Lower leg skin (tissue), 4 donors: ENCODE data around the gene PXDN. TPM values are rescaled to one million over a fixed set of nuclear protein-coding genes. Genes with fewer than 3 reads are reported as not detected.
"Not testable (repeated sequence)": the region's sequence is repeated elsewhere in the genome, so short reads cannot be mapped to it uniquely, and the experiment has no call there.

ENCODE experiments used
- DNase-seq, 2 donors: peaks; one replicate each; pipeline ENCODE4 v3.0.0-alpha.2; 2019; ENCODE audit warnings: low spot score in 2 of 2
- H3K4me3 ChIP-seq: fragments of 200-600 bp; sonication (generic); 2 replicates; pipeline ENCODE4 v1.5.1; 2017; ENCODE audit warnings: mild to moderate bottlenecking, low read depth; ENCODE audit not compliant: poor library complexity, severe bottlenecking
- CTCF ChIP-seq, 3 donors: fragments of 450-650 bp; IDR thresholded peaks; one replicate each; pipeline ENCODE4 v1.5.1; 2016; ENCODE audit warnings: antibody characterized with exemption in 3 of 3, mild to moderate bottlenecking in 3 of 3, moderate library complexity in 2 of 3
- POLR2A ChIP-seq, 2 donors: fragments of 450-650 bp; IDR thresholded peaks; one replicate each; pipeline ENCODE4 v1.6.1; 2016 to 2017; ENCODE audit warnings: antibody characterized with exemption in 2 of 2, mild to moderate bottlenecking in 1 of 2, moderate library complexity in 1 of 2
- WGBS, 2 donors: methylation state at CpG; one replicate each; pipeline ENCODE4 v1.1.5; 2018; 5-methylcytosine and 5-hydroxymethylcytosine counted together
- intact Hi-C: fragments of 100-400 bp; cut with DNase I; formaldehyde crosslinking; loops from one replicate; pipeline ENCODE4 v1.15.0; 2023; ENCODE audit warnings: low total_unique reads
- total RNA-seq, 4 donors: library from RNA; depleted of rRNA; stranded (reverse); fragments of >200 nt; gene quantifications; one replicate each; pipeline ENCODE4 v1.1.0, GENCODE V29; 2016

Gene PXDN
- total RNA-seq, 4 donors from 2014 or later, result 4.7 to 13.7 (median 7.0) TPM

- WGBS, 2 donors, result 86 to 93% methylated on average over 19 of the region's 19 CpGs
- peak in 1 of 2 donors; percentile 58 for DNase-seq
- H3K4me3 ChIP-seq, result no peak overlapping the region
- intact Hi-C loops, result no loop called here
- TF ChIP-seq POLR2A (IDR thresholded peaks at IDR 0.05) (no peak), CTCF (IDR thresholded peaks at IDR 0.05) (no peak)
Observed at GRCh38 chr2:1784986-1785617, 40.8 kb upstream of the PXDN start.

GRCh38 chr2:1784087-1784486 lies 39.8 kb upstream of the PXDN start:
- no peak for TF ChIP-seq POLR2A (IDR thresholded peaks at IDR 0.05)
- peak in 1 of 2 donors; percentile 70 for DNase-seq
- 73 to 77% methylated on average over 21 of the region's 21 CpGs for WGBS, 2 donors
- H3K4me3 ChIP-seq, result no peak overlapping the region
- intact Hi-C loops, result no loop called here

GRCh38 chr2:1782514-1782913 lies 38.2 kb upstream of the PXDN start:
- WGBS, 2 donors, result 88 to 94% methylated on average over 11 of the region's 11 CpGs
- TF ChIP-seq CTCF (IDR thresholded peaks at IDR 0.05) (no peak), POLR2A (IDR thresholded peaks at IDR 0.05) (no peak)
- peak in 1 of 2 donors; percentile 48 for DNase-seq
- intact Hi-C loops, result no loop called here
- no peak overlapping the region for H3K4me3 ChIP-seq

GRCh38 chr2:1781291-1782080 lies 37.2 kb upstream of the PXDN start:
- DNase-seq, result peak in 1 of 2 donors; percentile 66
- TF ChIP-seq CTCF (IDR thresholded peaks at IDR 0.05) (no peak), POLR2A (IDR thresholded peaks at IDR 0.05) (no peak)
- intact Hi-C loops, result no loop called here
- WGBS, 2 donors, result 75 to 77% methylated on average over 16 of the region's 16 CpGs
- H3K4me3 ChIP-seq, result no peak overlapping the region

- whole genome bisulfite sequencing, 2 donors, result 69 to 77% methylated on average over 2 of the region's 2 CpGs
- TF ChIP-seq CTCF (IDR thresholded peaks at IDR 0.05), result no peak
- TF ChIP-seq POLR2A (IDR thresholded peaks at IDR 0.05), result no peak
- intact Hi-C loops, result no loop called here
- peak in 1 of 2 donors; percentile 61 for DNase-seq
- no peak overlapping the region for H3K4me3 ChIP-seq
Observed at GRCh38 chr2:1780693-1781092, 36.4 kb upstream of the PXDN start.

- intact Hi-C loops, H3K4me3 ChIP-seq: not testable (repeated sequence)
- DNase-seq, result peak in 1 of 2 donors; percentile 26
Observed at GRCh38 chr2:1780054-1780453, 35.7 kb upstream of the PXDN start.
